GM06990 (cell line): Measurements from ENCODE around the gene DDX60.
"Not testable (repeated sequence)": the region's sequence is repeated elsewhere in the genome, so short reads cannot be mapped to it uniquely, and the experiment has no call there.

Experiments used
- DNase-seq: peaks from one replicate; pipeline ENCODE4 v3.0.0-alpha.2; 2011; ENCODE audit not compliant: insufficient read length; ENCODE audit errors: extremely low read depth
- H3K27me3 ChIP-seq: replicated peaks from 2 replicates; pipeline ENCODE4 v1.6.0; 2011; ENCODE audit warnings: low read length; ENCODE audit not compliant: control insufficient read depth, insufficient read depth
- H3K36me3 ChIP-seq: 2 replicates; pipeline ENCODE4 v1.5.1; 2011; ENCODE audit warnings: low read length; ENCODE audit not compliant: control insufficient read depth, insufficient read depth
- H3K4me3 ChIP-seq: replicated peaks from 2 replicates; pipeline ENCODE4 v1.5.1; 2011; ENCODE audit warnings: low read depth, mild to moderate bottlenecking, control low read depth, low read length
- CTCF ChIP-seq: IDR thresholded peaks from 2 replicates; pipeline ENCODE4 v1.5.1; 2011; ENCODE audit warnings: low read length, control low read depth, mild to moderate bottlenecking, inconsistent platforms; ENCODE audit not compliant: insufficient read depth, poor library complexity, severe bottlenecking

DDX60 gene

GRCh38 chr4:168247603-168248002 lies 70.9 kb downstream of the DDX60 start:
- no peaks in the 10 kb centered on the region for H3K36me3 ChIP-seq
- TF ChIP-seq CTCF, result no peak
- H3K4me3 ChIP-seq, result no peak overlapping the region
- no peak for DNase-seq
- no peaks in the 10 kb centered on the region for H3K27me3 ChIP-seq

GRCh38 chr4:168241953-168242352 lies 76.6 kb downstream of the DDX60 start:
- TF ChIP-seq CTCF, result no peak
- no peak for DNase-seq
- no peaks in the 10 kb centered on the region for H3K36me3 ChIP-seq
- H3K4me3 ChIP-seq, result no peak overlapping the region
- H3K27me3 ChIP-seq, result no peaks in the 10 kb centered on the region

- H3K4me3 ChIP-seq, result no peak overlapping the region
- no peaks in the 10 kb centered on the region for H3K36me3 ChIP-seq
- TF ChIP-seq CTCF, result no peak
- DNase-seq, result no peak
- H3K27me3 ChIP-seq, result no peaks in the 10 kb centered on the region
These were observed 77.7 kb downstream of the DDX60 start for GRCh38 chr4:168240821-168241220.

GRCh38 chr4:168221301-168221700 lies 97.3 kb downstream of the DDX60 start:
- Histone ChIP-seq H3K36me3 (no peaks in the 10 kb centered on the region; the same call in 1 of the 2 replicates), H3K27me3 (no peaks in the 10 kb centered on the region), H3K4me3 (no peak overlapping the region)
- DNase-seq, result no peak
- TF ChIP-seq CTCF, result no peak

GRCh38 chr4:168220893-168221292 lies 97.7 kb downstream of the DDX60 start:
- Histone ChIP-seq H3K36me3 (no peaks in the 10 kb centered on the region; the same call in 1 of the 2 replicates), H3K4me3 (no peak overlapping the region), H3K27me3 (no peaks in the 10 kb centered on the region)
- DNase-seq, result no peak
- no peak for TF ChIP-seq CTCF

- no peak for TF ChIP-seq CTCF
- Histone ChIP-seq H3K4me3 (no peak overlapping the region), H3K36me3 (no peaks in the 10 kb centered on the region; the same call in 1 of the 2 replicates), H3K27me3 (no peaks in the 10 kb centered on the region)
- no peak for DNase-seq
These were observed 99.9 kb downstream of the DDX60 start for GRCh38 chr4:168218645-168219044.

GRCh38 chr4:168213511-168213910 lies 105.0 kb downstream of the DDX60 start:
- not testable (repeated sequence) for DNase-seq, H3K27me3 ChIP-seq, H3K4me3 ChIP-seq, H3K36me3 ChIP-seq
